ENCODE data around the gene C19orf12. TPM values are rescaled to one million over a fixed set of nuclear protein-coding genes. Genes with fewer than 3 reads are reported as not detected.

C19orf12 gene
- total and polyA plus RNA-seq, 2 donors (not counting 3 experiments of a cell fraction or from before 2014, with no cell fraction given), result 20.4 to 22.9 TPM

- Histone ChIP-seq H3K9ac (replicated peaks; ENCODE audit: extremely low read depth, insufficient read depth, low read length) (no peak overlapping the region), H3K4me1 (ENCODE audit: control insufficient read depth, extremely low read depth, insufficient read depth, low read length) (peaks cover 17% of the 10 kb centered on the region), H3K9me1 (replicated peaks; ENCODE audit: control insufficient read depth, extremely low read depth, insufficient read depth, low read length) (no peaks in the 10 kb centered on the region), H2AFZ (ENCODE audit: low read depth, low read length) (no peak overlapping the region), H3K27me3 (ENCODE audit: control insufficient read depth in 2 of 2, insufficient read depth in 2 of 2, low read length in 2 of 2) (no peaks in the 10 kb centered on the region), H3K36me3 (ENCODE audit: control insufficient read depth in 2 of 2, extremely low read depth in 1 of 2, insufficient read depth in 2 of 2, low read length in 2 of 2) (peaks cover 0 to 7% of the 10 kb centered on the region in 2 experiments), H4K20me1 (replicated peaks; ENCODE audit: control insufficient read depth, extremely low read depth, insufficient read depth, low read length) (no peaks in the 10 kb centered on the region), H3K27ac (ENCODE audit: insufficient read depth, low read depth, low read length) (no peak overlapping the region), H3K4me3 (replicated peaks in 1 of 3; ENCODE audit: insufficient read depth in 1 of 3, low read depth in 1 of 3, low read length in 3 of 3) (no peak overlapping the region), H3K4me2 (ENCODE audit: insufficient read depth, low read length) (no peak overlapping the region), H3K79me2 (ENCODE audit: control insufficient read depth, insufficient read depth, low read length) (no peaks in the 10 kb centered on the region), H3K9me3 (replicated peaks; ENCODE audit: control insufficient read depth, insufficient read depth, low read length) (no peaks in the 10 kb centered on the region)
- dilution Hi-C loops (cut with MboI; ENCODE audit: extremely low pct_ligation_motif_present, low sequenced_read_pairs) (no loop called here), intact Hi-C loops (cut with micrococcal nuclease) (no loop called here)
- TF ChIP-seq POLR2AphosphoS5 (IDR thresholded peaks at IDR 0.05; ENCODE audit: insufficient read depth, low read depth, low read length) (no peak), MYC (IDR thresholded peaks at IDR 0.05; ENCODE audit: low read depth, low read length) (no peak), JUN (IDR thresholded peaks at IDR 0.05; ENCODE audit: borderline replicate concordance, insufficient read depth, insufficient read length, low read depth) (no peak), POLR2A (IDR thresholded peaks at IDR 0.05; ENCODE audit: low read depth, low read length) (no peak), GATA2 (IDR thresholded peaks at IDR 0.05; ENCODE audit: insufficient read depth, insufficient read length, low read depth, low read length) (no peak), EZH2 (IDR thresholded peaks at IDR 0.05; ENCODE audit: borderline replicate concordance, low read depth, low read length, severe bottlenecking) (no peak), MAX (IDR thresholded peaks at IDR 0.05; ENCODE audit: insufficient read depth, insufficient read length) (no peak), CTCF (IDR thresholded peaks at IDR 0.05; ENCODE audit: extremely low read depth in 1 of 2, insufficient read depth in 1 of 2, low read depth in 1 of 2, low read length in 2 of 2) (no peak), FOS (IDR thresholded peaks at IDR 0.05; ENCODE audit: borderline replicate concordance, insufficient read depth, low read length) (no peak)
- POLR2A ChIA-PET, result no interaction called here
- no TSS peak for BruUV-seq (replicated peaks)
- DNase-seq (ENCODE audit: low read depth, low spot score) (no peak), FAIRE-seq (no peak)
- CTCF ChIA-PET, result no interaction called here
These were observed 44.8 kb downstream of the C19orf12 start for GRCh38 chr19:29670255-29670654.
